OCI-LY7 (cell line): Measurements from ENCODE around the gene ARHGAP26.

ENCODE experiments used
- EZH2phosphoT487 ChIP-seq: fragments of 200-600 bp; sonication (generic); IDR thresholded peaks from 2 replicates; pipeline ENCODE4 v1.6.1; 2018; ENCODE audit warnings: low read depth, borderline replicate concordance, mild to moderate bottlenecking, mixed run types, antibody characterized with exemption, low read length, moderate library complexity, mixed read lengths
- TF ChIP-seq, protein P1 (sequence below): fragments of 200-600 bp; sonication (generic); conservative IDR thresholded peaks from 2 replicates; pipeline ENCODE4 v1.5.1; 2014; ENCODE audit warnings: mild to moderate bottlenecking, antibody characterized with exemption, low read length, moderate library complexity, mixed read lengths

- TF ChIP-seq, protein P1, sequence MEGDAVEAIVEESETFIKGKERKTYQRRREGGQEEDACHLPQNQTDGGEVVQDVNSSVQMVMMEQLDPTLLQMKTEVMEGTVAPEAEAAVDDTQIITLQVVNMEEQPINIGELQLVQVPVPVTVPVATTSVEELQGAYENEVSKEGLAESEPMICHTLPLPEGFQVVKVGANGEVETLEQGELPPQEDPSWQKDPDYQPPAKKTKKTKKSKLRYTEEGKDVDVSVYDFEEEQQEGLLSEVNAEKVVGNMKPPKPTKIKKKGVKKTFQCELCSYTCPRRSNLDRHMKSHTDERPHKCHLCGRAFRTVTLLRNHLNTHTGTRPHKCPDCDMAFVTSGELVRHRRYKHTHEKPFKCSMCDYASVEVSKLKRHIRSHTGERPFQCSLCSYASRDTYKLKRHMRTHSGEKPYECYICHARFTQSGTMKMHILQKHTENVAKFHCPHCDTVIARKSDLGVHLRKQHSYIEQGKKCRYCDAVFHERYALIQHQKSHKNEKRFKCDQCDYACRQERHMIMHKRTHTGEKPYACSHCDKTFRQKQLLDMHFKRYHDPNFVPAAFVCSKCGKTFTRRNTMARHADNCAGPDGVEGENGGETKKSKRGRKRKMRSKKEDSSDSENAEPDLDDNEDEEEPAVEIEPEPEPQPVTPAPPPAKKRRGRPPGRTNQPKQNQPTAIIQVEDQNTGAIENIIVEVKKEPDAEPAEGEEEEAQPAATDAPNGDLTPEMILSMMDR = no peak
- TF ChIP-seq EZH2phosphoT487 = no peak
These were observed 199.7 kb downstream of the ARHGAP26 start for GRCh38 chr5:142969624-142970439.
